Measurements from ENCODE around the gene CNTRL. TPM values are rescaled to one million over a fixed set of nuclear protein-coding genes. Genes with fewer than 3 reads are reported as not detected.

The CNTRL gene
- total and polyA plus RNA-seq, 12 donors = 7.4 to 19.1 (median 9.7) TPM

- Histone ChIP-seq H3K27ac (peak overlapping the region; percentile 37 to 83 (median 64)), H3K4me1 (replicated peaks in 1 of 2) (peaks cover 5 to 22% of the 10 kb centered on the region in 2 donors), H3K36me3 (replicated peaks in 1 of 2) (no peaks in the 10 kb centered on the region), H3K9me3 (replicated peaks in 1 of 3) (no peaks in the 10 kb centered on the region), H3K4me3 (peak overlapping the region in 2 of 4 donors; percentile 22 to 59), H3K27me3 (no peaks in the 10 kb centered on the region)
- TF ChIP-seq POLR2A (IDR thresholded peaks at IDR 0.05) (no peak), CTCF (IDR thresholded peaks at IDR 0.05) (peak; percentile 19 to 53 (median 38))
- 16 to 35% (median 23%) methylated on average over 16 of the region's 16 CpGs for WGBS, 4 donors
- peak in 6 of 7 donors; percentile 31 to 58 (median 42) for DNase-seq
- intact Hi-C loops (cut with DNase I) = no loop called here
Measured at GRCh38 chr9:121071756-121072421, 2.9 kb upstream of the CNTRL start.

GRCh38 chr9:121073038-121073437, 1.7 kb upstream of the CNTRL start:
- H3K27me3 ChIP-seq = no peaks in the 10 kb centered on the region
- peak overlapping the region in 4 of 5 donors; percentile 19 to 83 (median 60) for H3K27ac ChIP-seq
- TF ChIP-seq POLR2A (IDR thresholded peaks at IDR 0.05) = no peak
- TF ChIP-seq CTCF (IDR thresholded peaks at IDR 0.05) = no peak
- no peaks in the 10 kb centered on the region for H3K9me3 ChIP-seq (replicated peaks in 1 of 3)
- intact Hi-C loops (cut with DNase I) = no loop called here
- H3K4me1 ChIP-seq (replicated peaks in 1 of 2) = peaks cover 5 to 22% of the 10 kb centered on the region in 2 donors
- H3K36me3 ChIP-seq (replicated peaks in 1 of 2) = no peaks in the 10 kb centered on the region
- 64 to 72% (median 68%) methylated on average over 4 of the region's 4 CpGs for WGBS, 4 donors
- peak; percentile 20 to 67 (median 41) for DNase-seq
- no peak overlapping the region for H3K4me3 ChIP-seq

GRCh38 chr9:121075251-121076036, 689 bp downstream of the CNTRL start:
- Histone ChIP-seq H3K36me3 (replicated peaks in 1 of 2) (no peaks in the 10 kb centered on the region), H3K4me3 (peak overlapping the region in 3 of 4 donors; percentile 38 to 88 (median 81)), H3K27me3 (no peaks in the 10 kb centered on the region), H3K27ac (peak overlapping the region in 4 of 5 donors; percentile 29 to 88 (median 62)), H3K4me1 (replicated peaks in 1 of 2) (peaks cover 5 to 22% of the 10 kb centered on the region in 2 donors), H3K9me3 (replicated peaks in 1 of 3) (no peaks in the 10 kb centered on the region)
- intact Hi-C loops (cut with DNase I) = no loop called here
- no peak for TF ChIP-seq POLR2A (IDR thresholded peaks at IDR 0.05)
- TF ChIP-seq CTCF (IDR thresholded peaks at IDR 0.05) = no peak
- 4 to 6% (median 5%) methylated on average over 19 of the region's 19 CpGs for WGBS, 4 donors
- DNase-seq = no peak

- H3K9me3 ChIP-seq (replicated peaks in 1 of 3) = no peaks in the 10 kb centered on the region
- H3K27ac ChIP-seq = no peak overlapping the region
- H3K4me1 ChIP-seq (replicated peaks in 1 of 2) = no peaks in the 10 kb centered on the region
- no peaks in the 10 kb centered on the region for H3K36me3 ChIP-seq (replicated peaks in 1 of 2)
- WGBS, 4 donors = 70 to 82% (median 78%) methylated on average over 1 of the region's 1 CpG
- TF ChIP-seq CTCF (IDR thresholded peaks at IDR 0.05) (no peak), POLR2A (IDR thresholded peaks at IDR 0.05) (no peak)
- DNase-seq = no peak
- no peaks in the 10 kb centered on the region for H3K27me3 ChIP-seq
- H3K4me3 ChIP-seq = no peak overlapping the region
- intact Hi-C loops (cut with DNase I) = no loop called here
Measured at GRCh38 chr9:121082075-121082474, 7.3 kb downstream of the CNTRL start.
